Measurements from ENCODE around the gene TPP2.
A peak's percentile ranks its signal among the peaks of the same experiment; 100 is the strongest.

DNA sequence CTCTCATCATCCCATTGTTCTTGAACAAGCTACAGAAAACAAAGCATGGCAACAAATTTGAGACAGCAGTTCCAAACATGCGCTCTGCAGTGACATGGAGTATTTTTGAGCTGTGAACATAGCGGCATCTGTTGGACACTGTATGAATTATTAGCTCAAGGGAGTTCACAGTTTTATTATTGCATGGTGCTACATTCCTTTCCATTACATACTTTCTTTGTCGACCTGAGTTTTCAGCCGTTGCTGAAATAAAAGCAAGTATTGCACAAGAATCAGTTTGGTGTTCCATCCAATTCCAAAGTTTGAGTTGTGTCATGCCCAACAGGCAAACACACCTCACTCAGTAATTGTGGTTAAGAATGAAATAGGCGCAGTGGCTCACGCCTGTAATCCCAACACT is 128.1 kb downstream of the TPP2 start:
- TF ChIP-seq POLR2AphosphoS5 (IDR thresholded peaks at IDR 0.05) (no peak), POLR2A (IDR thresholded peaks at IDR 0.05) (no peak)
- TF ChIP-seq, protein P1, sequence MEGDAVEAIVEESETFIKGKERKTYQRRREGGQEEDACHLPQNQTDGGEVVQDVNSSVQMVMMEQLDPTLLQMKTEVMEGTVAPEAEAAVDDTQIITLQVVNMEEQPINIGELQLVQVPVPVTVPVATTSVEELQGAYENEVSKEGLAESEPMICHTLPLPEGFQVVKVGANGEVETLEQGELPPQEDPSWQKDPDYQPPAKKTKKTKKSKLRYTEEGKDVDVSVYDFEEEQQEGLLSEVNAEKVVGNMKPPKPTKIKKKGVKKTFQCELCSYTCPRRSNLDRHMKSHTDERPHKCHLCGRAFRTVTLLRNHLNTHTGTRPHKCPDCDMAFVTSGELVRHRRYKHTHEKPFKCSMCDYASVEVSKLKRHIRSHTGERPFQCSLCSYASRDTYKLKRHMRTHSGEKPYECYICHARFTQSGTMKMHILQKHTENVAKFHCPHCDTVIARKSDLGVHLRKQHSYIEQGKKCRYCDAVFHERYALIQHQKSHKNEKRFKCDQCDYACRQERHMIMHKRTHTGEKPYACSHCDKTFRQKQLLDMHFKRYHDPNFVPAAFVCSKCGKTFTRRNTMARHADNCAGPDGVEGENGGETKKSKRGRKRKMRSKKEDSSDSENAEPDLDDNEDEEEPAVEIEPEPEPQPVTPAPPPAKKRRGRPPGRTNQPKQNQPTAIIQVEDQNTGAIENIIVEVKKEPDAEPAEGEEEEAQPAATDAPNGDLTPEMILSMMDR (IDR thresholded peaks at IDR 0.05), result peak in 3 of 4 experiments; percentile 29 to 50 (median 49)

Data from prostate gland (tissue), 2 donors.